ENCODE data around the gene HDDC2.

- TF ChIP-seq CTCF (IDR thresholded peaks at IDR 0.05) = no peak
- TF ChIP-seq NFE2L1 (CRISPR knock-in tag; IDR thresholded peaks at IDR 0.05) = no peak
- no peak for TF ChIP-seq NR2C2 (CRISPR knock-in tag; IDR thresholded peaks at IDR 0.05)
- TF ChIP-seq E2F5 (CRISPR knock-in tag; IDR thresholded peaks at IDR 0.05) = no peak
- no peak for TF ChIP-seq ZNF232 (CRISPR knock-in tag; IDR thresholded peaks at IDR 0.05)
- TF ChIP-seq USF1 (CRISPR knock-in tag; IDR thresholded peaks at IDR 0.05) = no peak
- TF ChIP-seq HMGA2 (CRISPR knock-in tag; IDR thresholded peaks at IDR 0.05) = no peak
- TF ChIP-seq STAT6 (CRISPR knock-in tag; conservative IDR thresholded peaks at IDR 0.05; ENCODE audit: low read depth) = no peak
Measured at GRCh38 chr6:125339653-125340052, 37.9 kb upstream of the HDDC2 start.
